HepG2 (cell line): ENCODE results near the gene CTDSPL2. TPM values are rescaled to one million over a fixed set of nuclear protein-coding genes. Genes with fewer than 3 reads are reported as not detected.
A peak's percentile ranks its signal among the peaks of the same experiment; 100 is the strongest.

Experiments
- CERS6 ChIP-seq: sonication (generic); formaldehyde crosslinking; IDR thresholded peaks from 2 replicates; pipeline ENCODE4 v1.5.0; 2020; ENCODE audit warnings: missing genetic modification reagents
- ERF ChIP-seq: IDR thresholded peaks from 2 replicates; pipeline ENCODE4 v1.6.1; 2018; ENCODE audit warnings: missing biosample characterization, missing genetic modification reagents
- KDM5A ChIP-seq: fragments of 200-600 bp; sonication (generic); IDR thresholded peaks from 2 replicates; pipeline ENCODE4 v1.7.0; 2018; ENCODE audit warnings: antibody characterized with exemption, mild to moderate bottlenecking, low read length, borderline replicate concordance
- MED1 ChIP-seq: sonication (generic); formaldehyde crosslinking; IDR thresholded peaks from 2 replicates; pipeline ENCODE4 v1.4.0; 2020; ENCODE audit warnings: missing genetic modification reagents
- MXD4 ChIP-seq: IDR thresholded peaks from 2 replicates; pipeline ENCODE4 v1.6.1; 2016; ENCODE audit warnings: mild to moderate bottlenecking, missing biosample characterization, missing genetic modification reagents
- NFKBIZ ChIP-seq: IDR thresholded peaks from 2 replicates; pipeline ENCODE4 v1.6.1; 2018; ENCODE audit warnings: missing genetic modification reagents, missing compliant biosample characterization
- ONECUT2 ChIP-seq: sonication (generic); formaldehyde crosslinking; IDR thresholded peaks from 2 replicates; pipeline ENCODE4 v1.4.0; 2020; ENCODE audit warnings: missing genetic modification reagents
- PAXIP1 ChIP-seq: sonication (generic); formaldehyde crosslinking; conservative IDR thresholded peaks from 2 replicates; pipeline ENCODE4 v1.4.0; 2020; ENCODE audit warnings: mild to moderate bottlenecking, missing genetic modification reagents, moderate library complexity
- PCBP1 ChIP-seq: fragments of 200-400 bp; formaldehyde crosslinking; IDR thresholded peaks from 2 replicates; pipeline ENCODE4 v1.6.1; 2017; ENCODE audit warnings: mild to moderate bottlenecking, low read depth, low read length, borderline replicate concordance
- PRDM10 ChIP-seq: sonication (generic); formaldehyde crosslinking; IDR thresholded peaks from 2 replicates; pipeline ENCODE4 v1.4.0; 2020; ENCODE audit warnings: low read depth, missing genetic modification reagents
- ZBED4 ChIP-seq: sonication (generic); formaldehyde crosslinking; IDR thresholded peaks from 2 replicates; pipeline ENCODE4 v1.4.0; 2020; ENCODE audit warnings: missing genetic modification reagents, borderline replicate concordance
- ZBTB25 ChIP-seq: IDR thresholded peaks from 2 replicates; pipeline ENCODE4 v1.6.1; 2018; ENCODE audit warnings: missing genetic modification reagents
- polyA plus RNA-seq, 8 experiments: library from polyadenylated mRNA; depleted of rRNA in 3 of 8; stranded (reverse) in 7 of 8; unstranded in 1 of 8; fragments of >200 nt; fragmentation: Illumina TruSeq in 4 of 8; extraction: Trizol in 4 of 8; gene quantifications; 2 replicates each; pipeline versions ENCODE4 v1.2.1 to v1.2.3, GENCODE V29; 2011 to 2016; ENCODE audit warnings: low read depth in 4 of 8, missing spikeins in 1 of 8, mixed read lengths in 1 of 8; ENCODE audit not compliant: insufficient read depth in 1 of 8
- total RNA-seq, 5 experiments: library from RNA; depleted of rRNA; stranded (reverse); fragments of >200 nt; fragmentation: Illumina TruSeq; extraction: Trizol; gene quantifications; 2 replicates each; pipeline ENCODE4 v1.2.3, GENCODE V29; 2016; ENCODE audit warnings: low read depth in 1 of 5
- TF ChIP-seq, protein P1 (sequence below): sonication (generic); formaldehyde crosslinking; IDR thresholded peaks from 2 replicates; pipeline ENCODE4 v1.4.0; 2020; ENCODE audit warnings: missing genetic modification reagents

The CTDSPL2 gene
- total and polyA plus RNA-seq, 2 of the 13 experiments (the other 11 are each of a cell fraction or from before 2014, with no cell fraction given): 37.4 to 56.2 TPM

GRCh38 chr15:44536302-44536961 lies 109.0 kb downstream of the CTDSPL2 start (continued):
- TF ChIP-seq, protein P1, sequence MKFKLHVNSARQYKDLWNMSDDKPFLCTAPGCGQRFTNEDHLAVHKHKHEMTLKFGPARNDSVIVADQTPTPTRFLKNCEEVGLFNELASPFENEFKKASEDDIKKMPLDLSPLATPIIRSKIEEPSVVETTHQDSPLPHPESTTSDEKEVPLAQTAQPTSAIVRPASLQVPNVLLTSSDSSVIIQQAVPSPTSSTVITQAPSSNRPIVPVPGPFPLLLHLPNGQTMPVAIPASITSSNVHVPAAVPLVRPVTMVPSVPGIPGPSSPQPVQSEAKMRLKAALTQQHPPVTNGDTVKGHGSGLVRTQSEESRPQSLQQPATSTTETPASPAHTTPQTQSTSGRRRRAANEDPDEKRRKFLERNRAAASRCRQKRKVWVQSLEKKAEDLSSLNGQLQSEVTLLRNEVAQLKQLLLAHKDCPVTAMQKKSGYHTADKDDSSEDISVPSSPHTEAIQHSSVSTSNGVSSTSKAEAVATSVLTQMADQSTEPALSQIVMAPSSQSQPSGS (CRISPR knock-in tag): 0 out of 2 replicates have a peak, but pooled peaks have one; percentile 52
- TF ChIP-seq PRDM10 (CRISPR knock-in tag) (peak; percentile 42; the same call in 1 of the 2 replicates), CERS6 (CRISPR knock-in tag) (no peak), MED1 (CRISPR knock-in tag) (peak; percentile 30), ZBED4 (CRISPR knock-in tag) (peak; percentile 52; the same call in 1 of the 2 replicates), ZBTB25 (peak; percentile 63), ONECUT2 (CRISPR knock-in tag) (peak; percentile 10; the same call in 1 of the 2 replicates), PAXIP1 (0 out of 2 replicates have a peak, but pooled peaks have one; percentile 36), PCBP1 (0 out of 2 replicates have a peak, but pooled peaks have one; percentile 53), NFKBIZ (CRISPR knock-in tag) (no peak), ERF (CRISPR knock-in tag) (peak; percentile 17; the same call in 1 of the 2 replicates), KDM5A (no peak), MXD4 (CRISPR knock-in tag) (peak; percentile 21)
